Measurements from ENCODE around the gene EIF3J.
A peak's percentile ranks its signal among the peaks of the same experiment; 100 is the strongest.

EIF3J gene

GRCh38 chr15:44536962-44537734 lies at the start of gene EIF3J:
Gene EIF3J (plus strand): TSS chr15:44537147. CDS start chr15:44537195, 48 bp downstream.
- ChIA-PET POLR2A (interaction anchor here (0.8 to 1.5 kb wide), 4 partner anchors 9 to 189 kb away, joined by 3 read pairs; no protein-coding TSS in a partner anchor), CTCF (interaction anchor here (1.0 to 2.1 kb wide), 4 partner anchors 9 to 56 kb away, joined by 3 to 15 read pairs (median 6); no protein-coding TSS in a partner anchor)
- TF ChIP-seq CTCF (IDR thresholded peaks at IDR 0.05; ENCODE audit: control extremely low read depth, extremely low read depth, low read depth, missing control alignments) = no peak
- DNase-seq (ENCODE audit: extremely low spot score) = peak; percentile 98

GRCh38 chr15:44489464-44489863 lies 47.5 kb upstream of the EIF3J start:
- ChIA-PET CTCF (interaction anchor here (1.0 to 2.0 kb wide), 5 partner anchors 12 to 180 kb away, joined by 3 to 13 read pairs (median 3); no protein-coding TSS in a partner anchor), POLR2A (no interaction called here)
- DNase-seq (ENCODE audit: extremely low spot score) = no peak
- no peak for TF ChIP-seq CTCF (IDR thresholded peaks at IDR 0.05; ENCODE audit: control extremely low read depth, extremely low read depth, low read depth, missing control alignments)

- CTCF ChIA-PET = interaction anchor here (1.0 to 2.0 kb wide), 4 partner anchors 9 to 19 kb away, joined by 3 to 13 read pairs (median 4); no protein-coding TSS in a partner anchor
Observed at GRCh38 chr15:44490622-44491021, 46.3 kb upstream of the EIF3J start.

GRCh38 chr15:44492040-44492439 lies 44.9 kb upstream of the EIF3J start:
- no peak for TF ChIP-seq CTCF (IDR thresholded peaks at IDR 0.05; ENCODE audit: control extremely low read depth, extremely low read depth, low read depth, missing control alignments)
- DNase-seq (ENCODE audit: extremely low spot score) = no peak
- ChIA-PET POLR2A (no interaction called here), CTCF (interaction anchor here (1.5 kb wide), 1 partner anchor 9 kb away, joined by 6 read pairs; no protein-coding TSS in a partner anchor)

More at GRCh38 chr15:44490622-44491021, 46.3 kb upstream of the EIF3J start:
- no peak for TF ChIP-seq CTCF (IDR thresholded peaks at IDR 0.05; ENCODE audit: control extremely low read depth, extremely low read depth, low read depth, missing control alignments)
- no peak for DNase-seq (ENCODE audit: extremely low spot score)
- POLR2A ChIA-PET = no interaction called here

- POLR2A ChIA-PET = no interaction called here
- CTCF ChIA-PET = interaction anchor here (1.1 to 1.5 kb wide), 4 partner anchors 8 to 12 kb away, joined by 3 to 6 read pairs (median 4); no protein-coding TSS in a partner anchor
- no peak for DNase-seq (ENCODE audit: extremely low spot score)
- TF ChIP-seq CTCF (IDR thresholded peaks at IDR 0.05; ENCODE audit: control extremely low read depth, extremely low read depth, low read depth, missing control alignments) = no peak
Observed at GRCh38 chr15:44492672-44493071, 44.3 kb upstream of the EIF3J start.

GRCh38 chr15:44495562-44495961 lies 41.4 kb upstream of the EIF3J start:
- CTCF ChIA-PET = no interaction called here
- POLR2A ChIA-PET = no interaction called here
- DNase-seq (ENCODE audit: extremely low spot score) = no peak
- TF ChIP-seq CTCF (IDR thresholded peaks at IDR 0.05; ENCODE audit: control extremely low read depth, extremely low read depth, low read depth, missing control alignments) = no peak
